ENCODE data around the gene AGBL5. TPM values are rescaled to one million over a fixed set of nuclear protein-coding genes. Genes with fewer than 3 reads are reported as not detected.

The AGBL5 gene
- total and polyA plus RNA-seq, 5 donors, result 5.9 to 12.4 (median 11.0) TPM

GRCh38 chr2:27039871-27040270, 11.6 kb upstream of the AGBL5 start:
- Histone ChIP-seq H3K9me3 (ENCODE audit: control insufficient read depth, low read length) (no peaks in the 10 kb centered on the region), H3K27ac (ENCODE audit: low read length) (no peak overlapping the region), H3K4me3 (ENCODE audit: low read length) (no peak overlapping the region), H3K4me1 (ENCODE audit: control insufficient read depth, insufficient read depth, low read length) (no peaks in the 10 kb centered on the region), H3K27me3 (ENCODE audit: control insufficient read depth, insufficient read depth) (no peaks in the 10 kb centered on the region)
- DNase-seq (no peak), ATAC-seq (no peak)
- 90% methylated on average over 7 of the region's 7 CpGs for WGBS
- intact Hi-C loops (cut with DNase I), result loop anchor here in 2 of 4 donors (10.0 kb wide), 1 partner anchor 45 kb away; the partner anchor contains the start of gene KHK (in 2 of the 2)

GRCh38 chr2:27040282-27040681, 11.2 kb upstream of the AGBL5 start:
- WGBS, result 90% methylated on average over 8 of the region's 8 CpGs
- DNase-seq (no peak), ATAC-seq (peak in 1 of 2 donors; percentile 4)
- Histone ChIP-seq H3K27me3 (ENCODE audit: control insufficient read depth, insufficient read depth) (no peaks in the 10 kb centered on the region), H3K9me3 (ENCODE audit: control insufficient read depth, low read length) (no peaks in the 10 kb centered on the region), H3K27ac (ENCODE audit: low read length) (no peak overlapping the region), H3K4me1 (ENCODE audit: control insufficient read depth, insufficient read depth, low read length) (no peaks in the 10 kb centered on the region), H3K4me3 (ENCODE audit: low read length) (no peak overlapping the region)
- intact Hi-C loops (cut with DNase I), result no loop called here

DNA sequence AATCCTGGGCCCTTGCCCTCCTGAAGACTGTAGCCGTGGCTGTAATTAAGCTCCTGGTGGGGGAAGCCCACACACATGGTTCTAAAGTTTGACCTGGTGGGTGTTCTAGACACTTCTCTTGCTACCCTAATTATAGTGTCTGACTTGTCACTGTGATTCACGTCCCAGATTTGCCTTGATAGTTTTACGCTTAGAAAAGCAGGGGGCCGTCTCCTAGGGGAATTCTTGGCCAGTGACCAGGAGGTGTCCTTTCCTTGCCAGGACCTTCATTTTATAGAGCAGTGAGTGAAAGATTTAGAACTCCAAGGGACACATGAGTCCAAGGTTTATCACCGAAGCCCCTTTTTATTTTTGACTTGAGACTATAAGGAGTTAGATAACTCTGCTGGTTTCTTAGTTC, 9.7 kb upstream of the AGBL5 start:
- ATAC-seq (no peak), DNase-seq (no peak)
- Histone ChIP-seq H3K4me3 (ENCODE audit: low read length) (no peak overlapping the region), H3K4me1 (ENCODE audit: control insufficient read depth, insufficient read depth, low read length) (no peaks in the 10 kb centered on the region), H3K27ac (ENCODE audit: low read length) (no peak overlapping the region), H3K9me3 (ENCODE audit: control insufficient read depth, low read length) (no peaks in the 10 kb centered on the region), H3K27me3 (ENCODE audit: control insufficient read depth, insufficient read depth) (no peaks in the 10 kb centered on the region)
- intact Hi-C loops (cut with DNase I), result no loop called here
- 31% methylated on average over 5 of the region's 5 CpGs for WGBS

DNA sequence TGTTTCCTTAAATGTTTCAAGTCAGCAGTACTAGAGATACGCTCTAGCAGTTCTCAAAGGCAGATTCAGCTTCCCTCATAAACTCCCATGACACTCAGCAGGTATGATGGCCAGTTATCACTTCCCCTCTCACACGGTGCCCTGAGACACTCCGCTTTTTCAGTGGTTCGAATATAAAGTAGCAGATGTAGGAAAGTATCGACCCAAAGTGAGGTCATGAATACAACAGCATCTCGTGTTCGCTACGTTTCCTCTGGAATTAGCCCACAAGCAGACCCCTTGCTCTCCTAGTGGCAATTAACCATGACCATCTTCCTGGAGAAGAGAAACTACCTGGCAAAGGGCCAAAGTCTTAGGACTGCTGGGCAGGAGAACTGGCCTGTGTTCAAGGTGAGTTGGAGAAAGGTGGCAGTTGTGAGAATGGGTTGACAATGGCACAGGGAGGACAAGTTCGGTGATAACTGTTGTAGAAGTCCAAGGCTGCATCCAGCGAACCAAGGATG, 9.3 kb upstream of the AGBL5 start:
- Histone ChIP-seq H3K9me3 (ENCODE audit: control insufficient read depth, low read length) (no peaks in the 10 kb centered on the region), H3K27ac (ENCODE audit: low read length) (no peak overlapping the region), H3K4me1 (ENCODE audit: control insufficient read depth, insufficient read depth, low read length) (no peaks in the 10 kb centered on the region), H3K4me3 (ENCODE audit: low read length) (no peak overlapping the region), H3K27me3 (ENCODE audit: control insufficient read depth, insufficient read depth) (no peaks in the 10 kb centered on the region)
- intact Hi-C loops (cut with DNase I), result no loop called here
- ATAC-seq, result no peak
- DNase-seq, result no peak
- 68% methylated on average over 10 of the region's 10 CpGs for WGBS

DNA sequence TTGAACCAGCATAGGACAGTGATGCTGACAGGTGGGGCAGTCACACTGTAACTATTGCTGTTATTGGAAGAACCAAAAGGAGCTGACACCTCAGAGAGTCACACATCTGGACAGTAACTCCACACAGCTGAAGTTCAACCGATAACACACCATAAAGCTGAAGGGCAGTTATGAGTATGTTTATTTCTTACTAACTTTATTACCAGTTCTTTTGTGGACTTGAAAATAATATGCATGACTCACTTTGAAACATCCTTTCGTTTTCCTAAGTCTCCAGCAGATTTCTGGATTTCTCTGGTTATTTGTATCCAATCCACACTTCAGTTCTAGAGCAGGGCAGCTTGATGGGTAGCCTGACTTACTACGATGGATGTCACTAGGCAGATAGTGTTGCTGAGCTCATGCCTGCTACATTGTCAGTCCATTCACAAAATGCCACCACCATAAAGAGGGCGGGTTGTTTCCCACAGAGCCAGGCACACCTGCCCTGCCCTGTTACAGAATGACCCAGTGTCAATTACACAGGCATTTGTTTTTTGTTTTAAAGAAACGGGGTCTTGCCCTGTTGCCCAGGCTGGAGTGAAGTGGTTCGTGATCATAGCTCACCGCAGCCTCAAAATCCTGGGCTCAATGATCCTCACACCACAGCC, 8.4 kb upstream of the AGBL5 start:
- Histone ChIP-seq H3K27me3 (ENCODE audit: control insufficient read depth, insufficient read depth) (no peaks in the 10 kb centered on the region), H3K4me1 (ENCODE audit: control insufficient read depth, insufficient read depth, low read length) (no peaks in the 10 kb centered on the region), H3K4me3 (ENCODE audit: low read length) (no peak overlapping the region), H3K9me3 (ENCODE audit: control insufficient read depth, low read length) (no peaks in the 10 kb centered on the region), H3K27ac (ENCODE audit: low read length) (no peak overlapping the region)
- DNase-seq (no peak), ATAC-seq (no peak)
- 86% methylated on average over 7 of the region's 7 CpGs for WGBS
- intact Hi-C loops (cut with DNase I), result no loop called here

DNA sequence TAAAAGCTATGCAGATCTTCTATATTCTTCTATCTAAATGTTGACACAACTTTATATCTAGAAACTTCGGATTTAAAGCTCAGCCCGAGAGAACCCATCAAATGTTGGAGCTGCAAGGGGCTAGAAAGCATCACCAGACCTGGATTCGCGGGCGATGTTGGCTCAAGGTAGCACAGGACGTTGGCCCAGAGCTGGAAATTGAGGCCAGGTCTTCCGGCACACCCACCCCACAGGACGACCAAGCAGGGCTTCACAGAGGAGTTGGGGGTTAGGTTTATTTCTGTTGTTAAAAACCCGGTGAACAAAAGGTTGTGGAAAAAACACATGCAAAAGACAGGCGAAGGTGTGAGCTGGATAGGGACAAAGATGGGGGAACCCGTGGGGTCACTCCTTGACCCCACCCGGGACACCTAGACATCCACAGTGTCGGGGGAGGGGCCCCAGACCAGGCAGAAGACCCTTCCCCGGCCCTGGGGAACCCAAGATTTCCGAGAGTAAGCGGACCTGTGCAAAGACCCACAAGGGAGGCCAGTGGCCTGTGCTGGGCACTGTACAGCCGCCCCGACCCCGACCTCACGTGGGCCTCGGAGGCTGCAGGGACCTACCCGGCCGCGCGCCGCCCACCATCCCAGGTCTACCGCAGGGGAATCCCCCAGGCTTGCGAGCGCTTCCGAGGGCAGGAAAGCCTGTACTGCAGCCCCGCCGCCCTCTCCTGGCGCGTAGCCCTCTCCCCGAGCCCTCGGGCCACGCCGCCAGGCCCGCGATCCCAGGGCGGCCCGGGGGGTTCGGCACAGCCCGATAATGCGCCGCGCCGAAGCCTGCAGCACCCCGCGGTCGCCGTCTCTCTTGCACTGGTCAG, 1.8 kb upstream of the AGBL5 start:
- ATAC-seq, result peak; percentile 20 to 30
- Histone ChIP-seq H3K4me1 (ENCODE audit: control insufficient read depth, insufficient read depth, low read length) (no peaks in the 10 kb centered on the region), H3K4me3 (ENCODE audit: low read length) (peak overlapping the region; percentile 80), H3K27me3 (ENCODE audit: control insufficient read depth, insufficient read depth) (no peaks in the 10 kb centered on the region), H3K27ac (ENCODE audit: low read length) (peak overlapping the region; percentile 78), H3K9me3 (ENCODE audit: control insufficient read depth, low read length) (no peaks in the 10 kb centered on the region)
- peak; percentile 51 to 81 (median 81) for DNase-seq
- WGBS, result 9% methylated on average over 52 of the region's 52 CpGs
- intact Hi-C loops (cut with DNase I), result loop anchor here in 1 of 4 donors (5.0 kb wide), 1 partner anchor 38 kb away; the partner anchor contains the start of gene KHK

- Histone ChIP-seq H3K4me3 (ENCODE audit: low read length) (peak overlapping the region; percentile 80), H3K9me3 (ENCODE audit: control insufficient read depth, low read length) (no peaks in the 10 kb centered on the region), H3K27ac (ENCODE audit: low read length) (peak overlapping the region; percentile 87), H3K27me3 (ENCODE audit: control insufficient read depth, insufficient read depth) (no peaks in the 10 kb centered on the region), H3K4me1 (ENCODE audit: control insufficient read depth, insufficient read depth, low read length) (no peaks in the 10 kb centered on the region)
- DNase-seq (peak; percentile 80 to 94 (median 93)), ATAC-seq (peak; percentile 87 to 90)
- WGBS, result under 1% methylated on average over 48 of the region's 48 CpGs
- intact Hi-C loops (cut with DNase I), result loop anchor here in 1 of 4 donors (5.0 kb wide), 1 partner anchor 37 kb away; the partner anchor contains the start of gene KHK
These were observed 1.0 kb upstream of the AGBL5 start for GRCh38 chr2:27050281-27050995.

GRCh38 chr2:27051902-27052645, 606 bp downstream of the AGBL5 start:
- intact Hi-C loops (cut with DNase I), result loop anchor here in 1 of 4 donors (5.0 kb wide), 1 partner anchor 35 kb away; the partner anchor contains the start of gene KHK
- peak in 2 of 3 donors; percentile 63 to 84 for DNase-seq

DNA sequence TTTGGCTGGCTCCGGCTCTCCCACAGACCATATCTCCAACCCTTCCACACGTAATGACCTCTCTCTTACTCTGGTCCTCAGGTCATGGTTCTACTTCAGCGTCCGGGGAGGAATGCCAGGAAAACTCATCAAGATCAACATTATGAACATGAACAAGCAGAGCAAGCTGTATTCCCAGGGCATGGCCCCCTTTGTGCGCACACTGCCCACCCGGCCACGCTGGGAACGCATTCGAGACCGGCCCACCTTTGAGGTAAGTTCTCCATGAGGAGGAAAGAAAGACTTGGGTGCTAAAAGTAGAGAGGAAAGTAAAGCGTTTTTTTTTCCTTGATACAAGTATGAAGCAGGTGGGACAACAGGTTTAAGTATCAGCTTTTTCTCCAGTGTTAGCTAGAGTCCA, 1.9 kb downstream of the AGBL5 start:
- intact Hi-C loops (cut with DNase I), result loop anchor here in 1 of 4 donors (5.0 kb wide), 1 partner anchor 34 kb away; the partner anchor contains the start of gene KHK
- no peaks in the 10 kb centered on the region for H3K4me1 ChIP-seq (ENCODE audit: control insufficient read depth, insufficient read depth, low read length)
- 85% methylated on average over 11 of the region's 11 CpGs for WGBS
- H3K27me3 ChIP-seq (ENCODE audit: control insufficient read depth, insufficient read depth), result no peaks in the 10 kb centered on the region
- no peak for ATAC-seq
- no peak overlapping the region for H3K4me3 ChIP-seq (ENCODE audit: low read length)
- no peaks in the 10 kb centered on the region for H3K9me3 ChIP-seq (ENCODE audit: control insufficient read depth, low read length)
- no peak for DNase-seq
- H3K27ac ChIP-seq (ENCODE audit: low read length), result no peak overlapping the region

More at GRCh38 chr2:27051902-27052645, 606 bp downstream of the AGBL5 start:
- no peak for ATAC-seq
- no peaks in the 10 kb centered on the region for H3K9me3 ChIP-seq (ENCODE audit: control insufficient read depth, low read length)
- 4% methylated on average over 24 of the region's 24 CpGs for WGBS
- H3K27ac ChIP-seq (ENCODE audit: low read length), result peak overlapping the region; percentile 40
- H3K4me3 ChIP-seq (ENCODE audit: low read length), result peak overlapping the region; percentile 80
- no peaks in the 10 kb centered on the region for H3K4me1 ChIP-seq (ENCODE audit: control insufficient read depth, insufficient read depth, low read length)
- no peaks in the 10 kb centered on the region for H3K27me3 ChIP-seq (ENCODE audit: control insufficient read depth, insufficient read depth)

- H3K4me1 ChIP-seq (ENCODE audit: control insufficient read depth, insufficient read depth, low read length), result no peaks in the 10 kb centered on the region
- no peak overlapping the region for H3K4me3 ChIP-seq (ENCODE audit: low read length)
- intact Hi-C loops (cut with DNase I), result loop anchor here in 1 of 4 donors (5.0 kb wide), 1 partner anchor 34 kb away; the partner anchor contains the start of gene KHK
- DNase-seq (no peak), ATAC-seq (no peak)
- no peak overlapping the region for H3K27ac ChIP-seq (ENCODE audit: low read length)
- WGBS, result 77% methylated on average over 8 of the region's 8 CpGs
- H3K27me3 ChIP-seq (ENCODE audit: control insufficient read depth, insufficient read depth), result no peaks in the 10 kb centered on the region
- H3K9me3 ChIP-seq (ENCODE audit: control insufficient read depth, low read length), result no peaks in the 10 kb centered on the region
These were observed 2.3 kb downstream of the AGBL5 start for GRCh38 chr2:27053776-27054175.

Measured in right cardiac atrium (tissue), 5 donors.